Ramos (cell line): ENCODE measurements around the gene RPL10.

ENCODE experiments used
- in situ Hi-C: fragments of 300-500 bp; cut with MboI; formaldehyde crosslinking; loops from one replicate; pipeline ENCODE4 v1.14.3; 2022; ENCODE audit warnings: low sequenced_read_pairs; ENCODE audit not compliant: unreplicated experiment

The RPL10 gene

DNA sequence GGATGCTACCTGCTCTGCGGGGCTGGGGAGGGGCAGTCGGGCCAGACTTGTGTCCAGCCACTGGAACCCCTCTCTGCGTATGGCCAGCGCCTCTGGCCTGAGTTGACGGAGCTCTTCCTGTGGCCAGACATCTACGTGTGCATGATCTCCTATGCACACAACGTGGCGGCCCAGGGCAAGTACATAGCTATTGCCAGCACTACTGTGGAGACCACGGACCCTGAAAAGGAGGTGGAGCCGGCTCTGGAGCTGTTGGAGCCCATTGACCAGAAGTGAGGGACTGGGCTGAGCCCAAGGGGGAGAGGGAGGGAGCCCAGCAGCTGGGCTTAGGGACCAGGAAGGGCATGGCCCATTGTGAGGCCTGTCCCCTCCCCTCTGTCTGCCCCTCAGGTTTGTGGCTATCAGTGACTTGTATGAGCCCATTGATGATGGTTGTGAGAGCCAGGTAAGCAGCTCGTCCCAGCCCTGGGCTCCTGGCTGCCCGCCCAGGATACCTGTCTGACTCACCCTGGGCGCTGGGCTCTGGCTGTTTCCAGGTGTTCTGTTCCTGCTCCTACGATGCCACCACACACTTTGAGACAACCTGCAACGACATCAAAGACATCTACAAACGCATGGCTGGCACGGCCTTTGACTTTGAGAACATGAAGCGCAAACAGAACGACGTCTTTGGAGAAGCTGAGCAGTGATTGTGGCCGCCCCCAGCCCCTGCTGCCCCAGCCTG lies 44.0 kb downstream of the RPL10 start:
- in situ Hi-C loops: no loop called here

DNA sequence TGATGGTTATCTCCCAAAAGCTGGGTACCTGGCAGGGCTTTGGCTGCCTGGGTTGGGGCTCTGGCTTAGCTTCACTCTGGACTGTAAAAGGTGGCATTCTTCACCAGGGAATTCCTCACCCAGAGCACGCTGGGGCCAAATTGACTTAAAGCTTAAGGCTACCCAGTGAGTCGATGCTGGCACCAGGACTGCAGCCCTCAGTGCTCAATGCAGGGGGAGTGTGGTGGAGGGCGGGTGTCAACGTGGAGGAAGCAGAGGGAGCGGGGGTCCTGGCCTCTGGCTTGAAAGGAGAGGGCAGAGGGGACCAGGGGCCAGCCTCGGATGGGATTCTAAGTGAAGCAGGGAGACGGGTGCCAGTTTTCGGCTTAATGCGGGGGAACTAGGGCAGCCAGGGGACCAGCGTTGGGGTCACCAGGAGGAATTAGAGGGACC lies 45.3 kb downstream of the RPL10 start:
- in situ Hi-C loops: no loop called here

DNA sequence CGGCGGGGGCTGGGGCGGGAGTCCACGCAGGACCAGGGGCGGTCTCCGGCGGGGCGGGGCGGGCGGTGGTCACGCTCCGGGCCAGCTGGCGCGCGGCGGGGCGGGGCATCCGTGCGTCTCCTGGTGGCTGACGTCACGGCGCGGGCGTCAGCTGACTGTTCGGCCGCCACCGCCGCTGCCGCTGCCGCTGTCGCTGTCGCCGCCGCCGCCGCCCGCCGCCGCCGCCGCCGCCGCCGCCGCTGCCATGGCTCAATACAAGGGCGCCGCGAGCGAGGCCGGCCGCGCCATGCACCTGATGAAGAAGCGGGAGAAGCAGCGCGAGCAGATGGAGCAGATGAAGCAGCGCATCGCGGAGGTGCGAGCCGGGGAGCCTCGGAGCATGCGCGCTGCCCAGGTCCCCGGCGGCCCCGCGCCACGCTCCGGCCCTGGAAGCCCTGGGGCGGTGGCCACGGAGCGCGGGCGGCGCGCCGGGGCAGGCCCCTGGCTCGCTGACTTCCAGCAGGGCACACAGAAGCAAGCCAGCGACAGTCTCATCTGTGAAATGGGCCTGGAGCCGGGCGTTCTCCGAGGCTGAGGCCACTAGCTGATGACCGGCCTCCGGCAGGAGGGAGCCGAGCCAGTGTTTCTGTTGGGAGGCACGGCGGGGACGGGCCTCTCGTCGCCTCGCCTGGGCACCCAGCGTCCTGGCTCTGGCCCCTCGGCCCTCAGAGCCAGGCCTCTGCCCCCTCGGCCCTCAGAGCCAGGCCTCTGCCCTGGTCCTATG lies 46.0 kb downstream of the RPL10 start, which contains the start of gene FAM50A:
Gene FAM50A, plus strand, starts transcription at position 150 of the 763 bp plus-strand sequence. Its CDS starts 95 bp downstream, at position 245.
- in situ Hi-C loops: no loop called here

DNA sequence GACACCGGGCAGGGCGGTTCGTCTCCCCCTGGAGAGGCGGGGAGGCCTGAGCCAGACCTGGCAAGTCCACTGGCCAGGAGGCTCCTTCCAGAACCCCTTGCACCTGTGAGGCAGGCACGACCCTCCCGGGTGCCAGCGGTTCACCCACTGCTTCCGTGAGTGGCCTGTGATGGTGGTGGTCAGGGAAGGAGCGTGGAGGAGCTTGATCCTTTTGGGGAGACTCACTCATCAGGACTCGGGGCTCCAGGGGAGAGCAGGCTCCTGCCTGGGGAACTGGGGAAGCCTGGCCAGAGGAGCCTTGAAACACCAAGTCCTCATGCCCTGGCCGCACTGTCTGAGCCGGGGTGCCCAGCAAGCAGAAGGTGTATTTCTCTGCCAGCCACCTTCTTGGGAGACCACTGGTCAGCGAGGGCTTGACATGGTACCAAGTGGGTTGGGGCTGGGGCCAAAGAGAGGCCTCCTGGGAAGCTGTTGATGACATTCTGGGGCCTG lies 46.6 kb downstream of the RPL10 start:
- in situ Hi-C loops: no loop called here

DNA sequence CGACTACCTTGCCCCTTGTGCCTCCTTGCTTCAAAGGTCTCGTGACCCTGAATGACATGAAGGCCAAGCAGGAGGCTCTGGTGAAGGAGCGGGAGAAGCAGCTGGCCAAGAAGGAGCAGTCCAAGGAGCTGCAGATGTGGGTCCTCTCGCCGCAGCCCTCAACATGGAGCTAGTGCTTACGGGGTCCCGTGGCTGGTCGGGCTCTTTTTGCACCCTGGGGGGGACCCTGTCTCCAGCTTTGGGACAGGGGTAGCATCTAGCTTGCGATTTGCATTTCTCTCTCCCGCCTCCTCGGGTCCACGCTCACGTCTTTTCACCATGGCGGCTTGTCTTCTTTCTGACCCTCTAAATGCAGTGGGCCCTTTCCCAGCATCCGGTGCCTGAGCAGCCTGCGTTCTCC lies 47.6 kb downstream of the RPL10 start:
- in situ Hi-C loops: no loop called here

DNA sequence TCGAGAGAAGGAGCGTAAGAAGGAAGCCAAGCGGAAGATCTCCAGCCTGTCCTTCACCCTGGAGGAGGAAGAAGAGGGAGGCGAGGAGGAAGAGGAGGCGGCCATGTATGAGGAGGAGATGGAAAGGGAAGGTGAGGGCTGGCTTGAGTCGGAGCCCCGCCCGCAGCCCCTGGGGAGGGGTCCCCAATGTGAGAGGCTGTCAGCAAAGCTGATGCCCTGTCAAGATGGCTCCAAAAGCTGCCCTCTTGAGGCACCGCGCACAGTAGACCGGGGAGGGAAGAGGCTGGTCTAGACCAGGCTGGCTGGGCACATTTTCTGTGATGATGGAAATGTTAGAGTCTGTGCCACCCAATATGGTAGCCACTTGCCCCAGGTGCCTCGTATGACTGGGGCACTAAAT lies 48.3 kb downstream of the RPL10 start:
- in situ Hi-C loops: no loop called here

DNA sequence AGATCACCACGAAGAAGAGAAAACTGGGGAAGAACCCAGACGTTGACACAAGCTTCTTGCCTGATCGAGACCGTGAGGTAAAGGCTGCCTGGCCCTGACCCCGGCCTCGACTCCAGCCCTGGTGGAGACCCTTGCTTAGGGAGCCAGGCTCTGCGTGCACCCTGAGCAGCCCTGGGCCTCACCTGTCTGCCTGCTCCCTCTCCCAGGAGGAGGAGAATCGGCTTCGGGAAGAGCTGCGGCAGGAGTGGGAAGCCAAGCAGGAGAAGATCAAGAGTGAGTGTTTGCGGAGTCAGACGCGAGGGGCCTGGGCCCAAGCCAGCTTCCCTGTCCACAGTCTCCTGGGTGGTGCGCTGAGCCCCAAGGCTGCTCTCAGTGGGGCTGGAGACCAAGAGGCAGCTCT lies 50.3 kb downstream of the RPL10 start:
- in situ Hi-C loops: no loop called here

DNA sequence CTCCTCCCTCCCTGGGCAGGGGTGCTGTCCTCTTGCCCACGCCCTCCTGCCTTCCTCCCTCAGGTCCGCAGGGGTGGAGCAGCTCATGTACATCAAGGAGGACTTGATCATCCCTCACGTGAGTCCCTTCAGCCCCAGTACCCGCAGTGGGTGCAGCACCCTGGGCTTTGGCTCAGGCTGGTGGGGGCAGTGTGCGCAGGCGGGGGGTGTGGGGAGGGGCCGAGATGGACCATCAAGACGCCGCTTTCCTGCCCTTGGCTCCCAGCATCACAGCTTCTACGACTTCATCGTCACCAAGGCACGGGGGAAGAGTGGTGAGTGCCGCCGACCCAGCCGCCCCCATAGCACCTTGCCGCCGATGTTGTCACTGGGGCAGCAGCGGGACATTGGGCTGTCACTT lies 51.4 kb downstream of the RPL10 start:
- in situ Hi-C loops: no loop called here

DNA sequence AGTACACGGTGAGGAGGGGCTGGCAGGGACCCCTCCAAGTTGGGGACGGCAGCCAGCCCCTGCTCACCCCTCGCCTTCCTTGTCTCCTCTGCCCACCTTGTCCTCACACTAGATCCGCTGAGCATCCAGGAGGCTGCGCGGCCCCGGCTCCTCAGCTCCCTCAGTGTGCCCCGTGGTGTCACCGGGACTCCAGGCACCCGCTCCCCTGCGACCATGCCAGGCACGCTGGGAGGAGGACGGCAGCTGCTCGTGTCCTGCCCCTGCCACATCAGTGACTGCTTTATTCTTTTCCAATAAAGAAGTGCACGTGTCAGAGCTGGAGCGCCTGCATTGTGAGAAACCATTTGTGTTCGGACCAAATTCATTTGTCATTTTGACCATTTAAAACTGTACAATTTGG lies 52.1 kb downstream of the RPL10 start:
- in situ Hi-C loops: no loop called here
